Endothelial cell of umbilical vein (primary cell): Measurements from ENCODE around the gene DHRS4. TPM values are rescaled to one million over a fixed set of nuclear protein-coding genes. Genes with fewer than 3 reads are reported as not detected.

Experiments used
- BruUV-seq: library from RNA; stranded (reverse); fragments of 400-500 nt; replicated peaks from 2 replicates; lab custom pipeline; 2021; lab: Mats Ljungman, UMichigan
- CTCF ChIA-PET: fragments of 300-600, 350-600 bp; sonication (Branson Sonifier 250); formaldehyde crosslinking; loops from one replicate; lab custom pipeline; 2021; ENCODE audit warnings: antibody characterized with exemption, inconsistent platforms; lab: Charles Lee
- POLR2A ChIA-PET: fragments of 300-600, 350-600 bp; sonication (Branson Sonifier 250); formaldehyde crosslinking; loops from one replicate; lab custom pipeline; 2021; ENCODE audit warnings: antibody characterized with exemption, inconsistent platforms; lab: Charles Lee
- DNase-seq: peaks from one replicate; pipeline ENCODE4 v3.0.0-alpha.2; 2011; ENCODE audit warnings: low read depth, low spot score
- FAIRE-seq: peaks from 2 replicates; lab custom pipeline; 2011; peaks lifted over from hg19 to GRCh38; lab: Jason Lieb, UNC
- H2AFZ ChIP-seq: 2 replicates; pipeline ENCODE4 v1.6.0; 2012; ENCODE audit warnings: low read depth, low read length, control low read depth, inconsistent platforms
- H3K27ac ChIP-seq: 2 replicates; pipeline ENCODE4 v1.5.1; 2011; ENCODE audit warnings: low read depth, mild to moderate bottlenecking, control low read depth, low read length, moderate library complexity; ENCODE audit not compliant: insufficient read depth
- H3K27me3 ChIP-seq, 2 experiments: 2 replicates each; pipeline versions ENCODE4 v1.6.0 to v1.6.1; 2011; ENCODE audit warnings: low read length in 2 of 2, mixed read lengths in 1 of 2; ENCODE audit not compliant: control insufficient read depth in 2 of 2, insufficient read depth in 2 of 2
- H3K36me3 ChIP-seq, 2 experiments: 2 replicates in 1 of 2; 3 replicates in 1 of 2; pipeline ENCODE4 v1.5.1; 2011; ENCODE audit warnings: low read length in 2 of 2, mild to moderate bottlenecking in 1 of 2, moderate library complexity in 1 of 2; ENCODE audit not compliant: control insufficient read depth in 2 of 2, insufficient read depth in 2 of 2; ENCODE audit errors: extremely low read depth in 1 of 2
- H3K4me1 ChIP-seq: 3 replicates; pipeline ENCODE4 v1.5.1; 2011; ENCODE audit warnings: mild to moderate bottlenecking, low read length; ENCODE audit not compliant: control insufficient read depth, insufficient read depth; ENCODE audit errors: extremely low read depth
- H3K4me2 ChIP-seq: 2 replicates; pipeline ENCODE4 v1.6.1; 2011; ENCODE audit warnings: low read length, control low read depth, mixed read lengths; ENCODE audit not compliant: insufficient read depth
- H3K4me3 ChIP-seq, 3 experiments: fragments of 200-600 bp in 1 of 3; sonication (generic), shearing (Covaris generic) in 1 of 3; replicated peaks in 1 of 3; 2 replicates each; pipeline ENCODE4 v1.5.1; 2011 to 2016; ENCODE audit warnings: control low read depth in 3 of 3, low read length in 3 of 3, mild to moderate bottlenecking in 2 of 3, inconsistent platforms in 1 of 3, low read depth in 1 of 3, moderate library complexity in 1 of 3; ENCODE audit not compliant: insufficient read depth in 1 of 3
- H3K79me2 ChIP-seq: 2 replicates; pipeline ENCODE4 v1.6.0; 2012; ENCODE audit warnings: low read length, inconsistent platforms; ENCODE audit not compliant: control insufficient read depth, insufficient read depth
- H3K9ac ChIP-seq: replicated peaks from 2 replicates; pipeline ENCODE3; 2011; ENCODE audit warnings: low read length, control low read depth; ENCODE audit not compliant: insufficient read depth; ENCODE audit errors: extremely low read depth
- H3K9me1 ChIP-seq: replicated peaks from 3 replicates; pipeline ENCODE4 v1.6.0; 2011; ENCODE audit warnings: mild to moderate bottlenecking, low read length; ENCODE audit not compliant: control insufficient read depth, insufficient read depth; ENCODE audit errors: extremely low read depth
- H3K9me3 ChIP-seq: replicated peaks from 2 replicates; pipeline ENCODE4 v1.5.1; 2012; ENCODE audit warnings: low read length, inconsistent platforms; ENCODE audit not compliant: control insufficient read depth, insufficient read depth
- H4K20me1 ChIP-seq: replicated peaks from 2 replicates; pipeline ENCODE3; 2011; ENCODE audit warnings: mild to moderate bottlenecking, low read length; ENCODE audit not compliant: control insufficient read depth, insufficient read depth; ENCODE audit errors: extremely low read depth
- CTCF ChIP-seq, 2 donors: IDR thresholded peaks; 1 replicate in 1 of 2; 2 replicates in 1 of 2; pipeline ENCODE4 v1.5.1; 2011; ENCODE audit warnings: low read length in 2 of 2, mild to moderate bottlenecking in 2 of 2, moderate library complexity in 2 of 2, control low read depth in 1 of 2, inconsistent platforms in 1 of 2, low read depth in 1 of 2; ENCODE audit not compliant: insufficient read depth in 1 of 2; ENCODE audit errors: extremely low read depth in 1 of 2
- EZH2 ChIP-seq: IDR thresholded peaks from 2 replicates; pipeline ENCODE4 v1.6.1; 2012; ENCODE audit warnings: borderline replicate concordance, low read depth, mild to moderate bottlenecking, moderate library complexity, low read length, inconsistent platforms; ENCODE audit not compliant: severe bottlenecking
- FOS ChIP-seq: IDR thresholded peaks from 2 replicates; pipeline ENCODE4 v1.6.1; 2011; ENCODE audit warnings: mild to moderate bottlenecking, low read length, moderate library complexity, borderline replicate concordance; ENCODE audit not compliant: insufficient read depth
- GATA2 ChIP-seq: IDR thresholded peaks from 2 replicates; pipeline ENCODE4 v1.7.0; 2011; ENCODE audit warnings: low read depth, mild to moderate bottlenecking, moderate library complexity, mixed read lengths, low read length; ENCODE audit not compliant: insufficient read length, insufficient read depth
- JUN ChIP-seq: IDR thresholded peaks from 2 replicates; pipeline ENCODE4 v1.6.1; 2011; ENCODE audit warnings: borderline replicate concordance, low read depth; ENCODE audit not compliant: insufficient read length, insufficient read depth
- MAX ChIP-seq: IDR thresholded peaks from 2 replicates; pipeline ENCODE4 v1.6.1; 2011; ENCODE audit not compliant: insufficient read depth, insufficient read length
- POLR2A ChIP-seq: IDR thresholded peaks from 2 replicates; pipeline ENCODE4 v1.6.1; 2012; ENCODE audit warnings: low read depth, mild to moderate bottlenecking, control low read depth, low read length
- POLR2AphosphoS5 ChIP-seq: IDR thresholded peaks from 2 replicates; pipeline ENCODE4 v1.6.1; 2012; ENCODE audit warnings: low read depth, mild to moderate bottlenecking, control low read depth, low read length, moderate library complexity; ENCODE audit not compliant: insufficient read depth
- dilution Hi-C: fragments of 300-500 bp; cut with MboI; formaldehyde crosslinking; loops from one replicate; pipeline ENCODE4 v1.15.0; 2019; ENCODE audit warnings: low sequenced_read_pairs; ENCODE audit not compliant: extremely low pct_ligation_motif_present
- intact Hi-C: fragments of 100-400 bp; cut with micrococcal nuclease; formaldehyde crosslinking; loops from one replicate; pipeline ENCODE4 v1.10.0; 2022
- polyA plus RNA-seq, 4 experiments: library from polyadenylated mRNA; depleted of rRNA in 3 of 4; stranded (reverse) in 3 of 4; unstranded in 1 of 4; fragments of >200 nt; gene quantifications; 2 replicates each; pipeline versions ENCODE4 v1.2.1 to v1.2.3, GENCODE V29; 2011 to 2012; ENCODE audit warnings: missing spikeins in 1 of 4
- total RNA-seq: library from RNA; stranded (reverse); gene quantifications from 2 replicates; pipeline ENCODE4 v1.2.3, GENCODE V29; 2021

Gene DHRS4
- total and polyA plus RNA-seq, 2 donors (not counting 3 experiments of a cell fraction or from before 2014, with no cell fraction given) = 19.2 to 32.0 TPM

DNA sequence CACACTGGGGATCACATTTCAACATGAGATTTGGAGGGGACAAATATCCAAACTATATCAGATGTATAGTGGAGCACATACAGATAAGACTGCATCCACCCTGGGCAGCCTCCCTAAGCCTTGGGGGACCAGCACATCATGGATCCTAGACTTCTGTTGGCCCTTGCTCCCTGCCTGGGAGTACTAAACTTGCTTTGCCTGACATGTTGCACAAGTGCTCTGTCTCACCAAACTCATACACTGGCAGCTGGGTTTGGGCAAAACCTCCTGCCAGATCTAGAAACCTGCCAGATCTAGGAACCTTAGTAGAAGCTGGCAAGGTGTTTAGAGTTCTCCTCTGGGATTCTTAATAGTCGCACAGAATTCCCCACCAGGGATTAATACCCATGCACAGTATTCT lies 18.4 kb upstream of the DHRS4 start:
- ChIA-PET CTCF (no interaction called here), POLR2A (no interaction called here)
- Histone ChIP-seq H3K4me3 (no peak overlapping the region), H3K9ac (no peak overlapping the region), H3K36me3 (no peaks in the 10 kb centered on the region), H3K4me2 (no peak overlapping the region), H3K4me1 (no peaks in the 10 kb centered on the region), H3K9me1 (no peaks in the 10 kb centered on the region), H3K27me3 (no peaks in the 10 kb centered on the region), H2AFZ (no peak overlapping the region), H3K79me2 (no peaks in the 10 kb centered on the region), H3K9me3 (no peaks in the 10 kb centered on the region), H4K20me1 (no peaks in the 10 kb centered on the region), H3K27ac (no peak overlapping the region)
- FAIRE-seq = no peak
- intact Hi-C loops (no loop called here), dilution Hi-C loops (no loop called here)
- no peak for TF ChIP-seq EZH2
- no peak for TF ChIP-seq FOS
- no peak for TF ChIP-seq GATA2
- TF ChIP-seq MAX = no peak
- no peak for TF ChIP-seq CTCF (IDR thresholded peaks at IDR 0.05; ENCODE audit: extremely low read depth in 1 of 2, insufficient read depth in 1 of 2, low read depth in 1 of 2, low read length in 2 of 2)
- TF ChIP-seq JUN = no peak
- no peak for TF ChIP-seq POLR2A
- no peak for TF ChIP-seq POLR2AphosphoS5
- no peak for DNase-seq
- no TSS peak for BruUV-seq
